GM19035 (cell line): Measurements from ENCODE around the gene PLA2G4B.

Experiments
- ATAC-seq: cut with Tn5 transposase; IDR thresholded peaks from one replicate; pipeline ENCODE4 v1.9.1; 2021; ENCODE audit not compliant: unreplicated experiment

PLA2G4B gene

DNA sequence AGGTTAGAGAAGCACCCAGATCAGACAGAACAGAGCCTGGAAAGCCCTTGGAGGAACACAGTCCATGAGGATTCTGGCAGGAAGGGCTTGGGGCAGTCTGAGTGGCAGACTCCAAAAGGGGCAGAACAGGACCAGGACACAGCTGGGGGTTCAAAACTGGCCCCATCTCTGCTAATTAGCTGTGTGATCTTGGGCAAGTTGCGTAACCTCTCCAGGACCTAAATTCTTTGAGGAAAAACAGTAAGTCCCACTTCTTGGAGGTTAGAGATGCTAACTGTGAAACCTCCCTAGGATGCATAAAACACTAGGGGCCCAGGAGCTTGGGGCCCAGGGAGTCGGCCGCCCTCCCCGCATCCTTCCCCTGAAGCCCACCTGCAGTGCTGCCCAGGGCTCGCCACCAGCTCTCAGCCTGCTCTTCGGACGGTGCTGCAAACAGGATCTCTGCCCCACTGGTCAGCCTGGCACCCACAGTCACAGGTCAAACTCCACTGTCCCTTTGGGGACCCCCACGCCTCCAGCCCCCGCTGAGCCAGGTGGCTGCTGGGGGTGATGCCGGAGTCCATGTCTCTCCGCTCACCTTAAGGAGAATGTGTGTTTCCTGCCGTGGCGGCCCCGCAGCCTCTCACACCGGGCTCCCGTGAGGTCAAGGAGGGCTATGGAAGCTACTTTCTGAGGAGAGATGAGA lies 12.0 kb downstream of the PLA2G4B start:
- no peak for ATAC-seq

DNA sequence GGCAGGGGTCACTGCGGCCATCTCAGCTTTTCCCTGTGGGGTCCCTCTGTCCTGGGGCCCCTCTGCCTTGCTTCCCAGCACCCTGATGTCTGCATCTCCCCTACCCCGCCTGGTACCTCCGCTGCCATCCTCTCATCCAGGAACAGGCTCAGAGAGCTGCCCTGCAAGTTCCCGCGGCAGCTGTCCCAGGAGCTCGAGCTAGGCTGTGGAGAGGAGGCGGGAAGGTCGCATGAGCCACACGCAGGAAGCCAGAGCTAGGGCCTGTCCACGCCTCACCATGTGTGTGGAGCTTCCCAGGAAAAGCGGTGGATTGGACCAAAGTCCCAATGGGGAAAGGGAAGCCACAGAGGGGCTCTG lies 12.5 kb downstream of the PLA2G4B start:
- no peak for ATAC-seq

DNA sequence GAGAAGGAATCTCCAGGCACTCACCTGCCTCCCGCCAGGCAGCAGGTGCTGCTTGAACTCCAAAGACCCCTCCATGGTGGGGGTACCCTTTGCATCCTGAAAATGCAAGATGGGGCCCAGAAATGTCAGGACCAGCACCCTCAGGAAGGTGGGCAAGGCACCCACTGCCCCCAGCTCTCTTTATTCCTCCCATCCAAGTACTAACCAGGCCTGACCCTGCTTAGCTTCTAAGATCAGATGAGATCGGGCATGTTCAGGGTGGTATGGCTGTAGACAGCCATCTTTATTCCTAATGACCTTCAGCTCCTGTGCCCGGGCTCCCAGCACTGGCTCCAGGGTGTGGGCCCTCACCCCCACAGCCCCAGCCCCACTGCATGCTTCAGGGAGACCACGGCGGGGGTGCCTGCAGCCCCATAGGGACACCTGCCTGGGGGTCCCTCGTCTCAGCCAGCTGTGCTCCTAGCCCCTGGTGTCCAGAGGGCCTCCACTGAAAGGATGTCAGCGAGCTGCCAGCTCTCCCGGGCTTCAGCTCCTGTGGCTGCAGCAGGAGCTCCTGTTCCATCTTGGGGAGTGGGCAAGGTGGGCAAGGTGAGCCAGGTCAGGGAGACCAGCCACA lies 13.2 kb downstream of the PLA2G4B start:
- ATAC-seq = no peak

DNA sequence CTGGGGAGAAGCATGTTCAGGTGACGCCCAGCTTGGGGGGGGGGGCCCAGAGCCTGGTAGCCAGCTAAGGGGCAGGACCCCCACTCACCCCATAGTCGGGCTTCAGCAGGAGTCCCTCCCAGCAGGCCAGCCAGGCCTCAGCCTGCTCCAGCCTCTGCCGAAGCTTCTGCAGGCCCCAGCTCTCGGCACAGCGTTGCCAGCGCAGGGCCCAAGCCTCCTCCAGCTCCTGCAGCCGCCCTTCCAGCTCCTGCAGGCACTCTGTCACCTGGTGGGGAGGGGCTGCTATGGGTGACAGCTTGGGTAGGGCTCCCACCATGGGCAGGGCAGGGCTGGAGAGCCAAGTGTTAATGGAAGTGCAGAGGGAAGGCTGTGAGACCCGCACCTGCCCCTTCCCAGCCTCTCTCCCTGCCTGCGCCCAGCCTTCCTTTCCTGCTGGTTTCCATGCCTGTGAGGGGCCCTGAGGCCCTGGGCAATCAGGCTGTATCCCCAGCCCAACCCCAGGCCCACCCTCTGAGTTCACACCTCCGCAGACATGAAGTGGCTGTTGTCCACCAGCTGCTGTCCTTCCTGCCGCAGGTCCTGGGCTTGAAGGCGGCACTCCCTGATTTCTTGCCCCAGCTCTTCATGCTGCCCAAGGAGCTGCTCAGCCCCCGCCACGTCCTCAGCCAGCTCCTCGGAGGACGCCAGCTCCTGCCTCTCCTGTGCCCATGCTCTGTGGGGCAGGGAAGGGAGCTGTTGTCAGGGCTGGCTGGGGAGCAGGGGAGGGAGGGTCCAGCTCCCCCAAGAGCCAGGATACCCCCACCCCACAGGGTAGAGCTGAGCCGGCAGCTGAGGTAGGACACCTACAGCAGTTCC lies 14.3 kb downstream of the PLA2G4B start:
- ATAC-seq = no peak

DNA sequence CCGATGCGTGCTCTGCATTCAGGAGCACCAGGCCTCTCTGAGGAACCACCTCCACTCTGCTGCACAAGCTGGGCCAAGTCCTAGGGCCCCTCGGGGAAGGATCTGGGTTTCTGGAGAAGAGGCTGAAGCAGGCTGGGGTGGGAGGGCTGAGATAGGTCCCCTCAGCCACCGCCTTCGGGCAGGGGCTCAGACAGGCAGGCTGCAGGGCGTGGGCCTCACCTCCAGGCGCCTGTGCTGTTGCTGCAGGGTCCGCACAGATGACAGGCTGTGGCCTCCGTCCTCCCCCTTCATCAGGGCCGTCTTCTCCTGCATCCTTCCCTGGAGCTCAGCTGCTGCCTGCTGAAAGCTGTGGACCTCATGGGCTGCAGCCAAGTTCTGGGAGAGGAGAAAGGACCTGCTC lies 15.2 kb downstream of the PLA2G4B start:
- no peak for ATAC-seq

DNA sequence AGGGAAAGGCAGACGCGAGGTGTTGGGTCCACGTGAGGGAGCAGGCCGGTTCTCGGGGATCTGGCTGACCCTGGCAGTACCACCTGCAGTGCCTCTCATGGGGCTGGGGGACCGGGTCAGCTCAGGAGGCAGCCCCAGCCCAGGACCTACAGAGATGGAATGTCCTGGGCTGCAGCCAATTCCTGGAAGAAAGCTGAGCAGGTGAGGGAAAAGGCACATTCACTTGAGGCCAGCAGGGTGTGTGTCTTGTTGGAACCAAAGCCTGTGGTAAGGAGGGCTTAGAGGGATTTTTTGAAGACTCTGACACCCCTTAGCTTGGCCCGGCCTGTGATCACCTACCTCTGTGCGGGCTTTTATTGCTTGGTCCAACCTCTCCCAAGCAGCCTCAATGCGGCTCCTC lies 15.8 kb downstream of the PLA2G4B start:
- no peak for ATAC-seq

DNA sequence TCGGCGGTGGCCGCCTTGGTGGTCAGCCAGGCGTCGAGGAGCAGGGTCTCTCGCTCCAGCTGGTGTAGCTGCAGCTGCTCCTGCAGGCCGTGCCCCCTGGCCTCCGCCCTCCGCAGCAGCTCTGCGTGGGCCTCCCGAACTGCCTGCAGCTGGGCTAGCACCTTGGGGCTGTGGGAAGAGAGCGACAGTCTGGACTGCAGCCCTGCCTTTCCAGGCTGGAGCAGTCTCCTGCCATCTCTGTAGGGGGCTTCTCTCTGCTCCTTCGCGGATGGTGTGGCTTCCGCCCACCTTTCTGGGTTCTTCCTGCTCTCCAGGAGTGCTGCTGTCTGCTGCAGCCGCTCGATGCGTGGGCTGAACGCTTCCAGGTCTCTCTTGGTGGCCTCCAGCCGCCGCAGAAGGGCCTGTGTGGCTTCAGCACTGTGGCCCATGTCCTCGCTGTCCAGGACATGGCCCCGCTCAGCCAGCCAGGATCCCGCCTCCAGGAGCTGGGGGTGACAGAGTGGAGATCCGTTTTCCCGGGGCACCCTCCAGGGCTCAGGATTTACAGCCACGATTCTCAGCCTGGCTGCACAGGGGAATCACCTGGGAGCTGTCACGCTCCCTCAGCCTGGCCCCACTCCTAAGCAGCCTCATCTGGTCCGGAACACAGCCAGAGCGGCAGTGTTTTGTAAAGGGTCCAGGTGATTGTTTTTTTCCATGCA lies 16.8 kb downstream of the PLA2G4B start:
- ATAC-seq = no peak

DNA sequence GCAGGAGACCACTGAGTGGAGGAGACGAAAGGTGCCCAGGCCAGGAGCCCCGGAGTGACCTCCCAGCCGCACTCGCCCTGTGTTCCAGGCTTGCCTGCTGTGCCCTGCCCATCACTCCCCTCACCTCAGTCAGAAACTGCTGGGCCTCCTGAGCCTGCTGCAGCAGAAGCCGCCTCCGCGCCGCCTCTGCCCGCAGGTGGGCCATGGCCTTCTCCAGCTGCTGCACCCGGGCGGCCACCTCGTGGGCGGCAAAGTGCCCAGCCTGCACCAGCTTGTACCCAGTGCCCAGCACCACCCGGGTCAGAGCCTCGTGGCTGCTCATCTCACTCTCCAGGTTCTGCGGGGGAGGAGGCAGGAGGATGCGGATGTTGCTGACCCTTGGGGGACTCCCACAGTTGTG lies 17.6 kb downstream of the PLA2G4B start:
- no peak for ATAC-seq

DNA sequence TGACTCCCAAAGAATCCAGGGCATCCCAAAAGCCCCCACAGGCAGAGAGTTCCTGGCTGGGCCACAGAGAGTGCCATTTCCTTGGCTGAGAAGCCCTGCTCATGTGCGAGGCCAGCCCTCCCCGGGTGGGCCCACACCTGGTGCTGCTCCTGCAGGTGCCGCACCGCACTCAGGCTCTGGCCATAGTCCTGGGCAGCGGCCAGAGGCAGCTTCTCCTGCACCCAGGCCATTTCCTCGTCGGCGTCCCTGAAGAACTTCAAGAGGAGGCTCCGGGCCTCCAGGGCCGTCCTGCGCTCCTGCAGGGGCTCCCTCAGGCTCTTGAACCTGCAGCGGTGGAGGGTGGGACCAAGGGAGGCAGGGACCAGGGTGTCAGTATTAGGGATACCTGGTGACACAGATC lies 18.1 kb downstream of the PLA2G4B start:
- ATAC-seq = no peak

DNA sequence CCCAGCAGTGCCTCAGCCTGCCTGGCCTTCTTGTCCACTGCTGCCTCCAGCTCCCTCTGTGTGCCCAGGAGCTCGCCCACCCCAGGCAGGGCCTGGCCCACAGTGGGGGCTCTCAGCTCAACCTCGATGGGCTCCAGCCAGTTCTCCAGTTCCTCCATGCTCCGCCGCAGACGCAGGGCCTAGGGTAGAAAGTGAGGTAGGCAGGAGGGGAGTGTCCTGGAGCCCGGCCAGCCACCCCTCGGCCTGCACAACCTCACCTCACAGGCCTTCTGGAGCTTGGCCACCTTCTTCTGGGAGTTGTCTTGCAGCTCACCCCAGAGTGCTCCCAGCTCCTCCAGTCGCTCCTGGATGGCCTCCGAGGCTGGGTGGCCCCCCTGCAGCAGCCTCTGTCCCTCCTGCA lies 18.7 kb downstream of the PLA2G4B start:
- no peak for ATAC-seq

DNA sequence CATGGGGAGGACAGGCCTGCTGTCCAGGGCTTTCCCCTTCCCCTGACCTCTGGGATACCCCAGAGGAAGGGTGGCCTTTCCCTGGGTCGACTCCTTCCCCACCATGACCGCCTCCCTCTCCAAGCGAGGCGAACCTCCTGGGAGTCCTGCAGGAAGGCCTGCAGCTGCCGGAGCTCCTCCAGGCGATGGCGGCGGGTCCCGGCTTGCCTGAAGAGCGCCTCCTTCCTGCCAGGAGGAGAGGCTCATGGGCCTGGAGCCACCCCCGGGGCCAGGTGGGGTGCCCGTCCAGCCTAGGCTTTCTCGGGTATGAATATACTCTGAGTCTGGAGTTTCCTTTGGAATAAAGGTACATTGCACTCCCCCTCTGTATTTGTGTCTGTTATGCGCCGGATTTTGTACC lies 20.1 kb downstream of the PLA2G4B start:
- no peak for ATAC-seq

DNA sequence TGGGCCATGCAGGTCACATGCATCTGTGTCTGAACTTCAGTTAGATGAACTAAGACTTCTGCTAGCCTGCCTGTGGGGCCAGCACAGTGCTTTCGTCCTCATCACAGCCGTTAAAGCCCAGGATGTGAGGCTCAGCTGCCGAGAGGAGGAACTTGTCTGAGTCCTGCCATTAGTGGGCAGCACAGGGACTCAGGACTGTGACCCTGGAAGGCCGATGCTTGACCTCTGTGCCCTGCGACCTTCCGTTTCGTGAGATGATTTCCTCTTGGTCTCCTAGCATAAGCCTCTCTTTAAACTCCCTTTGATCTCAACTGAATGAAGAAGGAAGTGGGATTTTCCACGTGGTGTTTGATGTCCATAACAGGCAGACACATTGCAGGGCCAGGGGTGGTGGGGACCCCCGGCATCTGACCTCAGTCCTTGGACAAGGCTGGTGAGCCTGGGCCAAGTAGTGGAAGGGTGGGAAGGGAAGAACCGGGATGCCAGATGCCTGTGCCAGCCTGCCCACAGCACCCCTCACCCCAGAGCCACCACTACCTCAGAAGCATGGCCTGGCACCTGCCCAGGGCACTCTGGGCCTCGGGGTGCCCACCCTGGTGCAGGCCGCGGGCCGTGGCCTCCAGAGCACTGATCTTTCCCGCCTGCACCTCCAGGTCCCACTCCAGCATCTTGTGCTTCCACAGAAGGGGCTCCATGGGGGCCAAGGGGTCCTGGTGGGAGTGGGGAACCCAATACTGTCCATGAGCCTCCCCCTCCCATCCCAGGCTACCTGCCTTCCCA lies 21.6 kb downstream of the PLA2G4B start:
- no peak for ATAC-seq

DNA sequence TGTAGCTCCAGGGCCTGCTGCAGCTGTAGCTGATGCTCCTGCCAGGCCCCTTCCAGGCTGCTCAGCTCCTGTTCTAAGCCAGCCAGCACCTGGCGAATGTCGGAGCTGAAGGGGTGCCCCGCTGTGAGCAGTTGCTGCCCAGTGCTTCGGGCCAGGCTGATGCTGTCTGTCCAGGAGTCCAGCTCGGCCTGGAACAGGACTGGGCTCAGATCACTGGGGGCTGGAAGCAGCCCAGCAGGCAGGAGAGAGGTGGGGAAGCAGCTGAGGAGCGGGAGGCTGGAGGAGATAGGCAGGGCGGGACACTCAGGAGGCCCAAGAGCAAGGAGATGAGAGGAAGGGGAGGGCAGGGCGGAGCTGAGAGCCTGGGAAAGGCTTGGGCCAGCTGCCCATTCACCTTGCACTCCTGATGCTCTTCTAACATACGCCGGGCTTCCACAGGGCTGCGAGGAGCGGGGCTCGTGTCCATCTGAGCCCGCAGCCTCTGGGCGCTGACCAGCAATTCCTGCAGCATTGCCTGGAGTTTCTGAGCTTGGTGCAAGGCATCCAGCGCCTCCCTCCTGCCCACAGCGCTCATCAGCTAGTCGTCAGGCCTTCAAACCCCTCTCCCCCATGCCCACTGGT lies 23.2 kb downstream of the PLA2G4B start:
- no peak for ATAC-seq

DNA sequence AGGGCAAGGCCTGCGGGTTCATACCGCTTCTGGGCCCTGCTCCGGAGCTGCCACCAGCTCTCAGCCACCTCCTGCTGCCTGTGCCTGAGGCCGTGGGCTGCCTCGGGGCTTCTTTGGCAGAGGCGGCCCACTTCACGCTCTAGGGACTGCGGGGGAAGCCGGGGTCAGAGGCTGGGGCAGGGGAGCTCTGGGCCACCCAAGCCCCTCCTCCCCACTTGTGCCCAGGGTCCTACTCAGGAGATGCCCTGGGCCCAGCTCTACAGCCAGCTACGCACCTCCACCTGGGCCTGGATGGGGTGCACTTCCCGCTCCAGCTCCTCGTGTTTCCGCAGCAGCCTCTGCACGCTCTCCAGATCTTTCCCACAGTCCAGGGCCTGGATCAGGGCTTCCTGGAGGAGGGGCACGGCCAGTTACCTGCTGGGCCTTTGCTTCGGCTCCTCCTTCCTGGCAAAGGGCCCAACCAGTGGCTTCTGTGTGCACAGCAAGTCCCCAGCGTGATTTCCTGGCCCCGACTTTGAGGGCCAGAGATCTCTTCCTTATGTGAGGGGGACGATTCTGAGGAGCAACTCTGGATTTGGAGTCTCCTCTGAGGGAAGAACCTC lies 24.0 kb downstream of the PLA2G4B start:
- no peak for ATAC-seq

DNA sequence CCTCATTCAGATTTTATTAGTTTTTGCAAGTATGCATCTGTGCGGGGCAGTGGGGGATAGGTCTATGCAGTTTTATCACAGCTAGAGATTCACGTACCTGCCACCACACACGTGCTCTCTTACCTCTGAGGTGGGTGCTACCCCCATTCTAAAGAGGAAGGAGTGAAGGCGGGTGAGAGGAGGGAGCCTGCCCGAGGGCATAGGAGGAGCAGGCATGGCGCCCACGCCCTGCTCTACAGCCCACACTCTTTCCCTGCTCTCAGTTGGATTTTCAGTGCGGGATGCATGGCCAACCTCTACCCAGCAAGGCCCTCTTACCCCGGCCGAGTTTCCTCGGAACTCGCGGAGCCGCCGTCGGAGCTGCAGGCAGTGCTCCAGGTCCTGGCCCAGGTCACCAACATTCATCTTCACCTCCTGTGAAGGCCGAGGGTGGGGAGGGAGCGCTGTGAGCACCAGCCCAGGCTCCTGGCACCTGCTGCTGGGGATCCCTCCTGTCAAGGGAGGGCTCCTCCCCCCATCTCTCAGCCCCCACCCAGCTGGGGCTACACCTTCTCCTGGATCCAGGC lies 26.9 kb downstream of the PLA2G4B start:
- ATAC-seq = no peak

DNA sequence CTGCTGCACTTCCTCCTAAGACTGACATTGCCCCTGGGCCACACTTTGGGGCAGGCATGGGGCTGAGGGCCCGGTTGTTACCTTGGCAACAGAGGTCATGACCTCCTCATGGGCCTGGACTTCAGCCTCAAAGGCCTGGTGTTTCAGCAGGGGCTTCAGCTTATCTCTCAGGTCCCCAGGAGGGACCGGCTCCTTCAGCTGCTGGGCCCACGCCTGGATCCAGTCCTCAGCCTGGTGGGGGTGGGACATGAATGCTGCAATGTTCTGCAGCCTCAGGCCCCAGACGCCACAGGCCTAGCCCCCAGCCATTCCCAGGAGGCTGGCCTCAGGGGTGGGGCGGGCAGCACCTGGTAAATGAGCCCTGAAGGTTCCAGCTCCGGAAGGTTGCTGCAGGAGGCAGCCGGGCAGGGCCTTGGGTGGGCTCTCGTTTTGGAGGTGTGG lies 27.6 kb downstream of the PLA2G4B start:
- ATAC-seq = no peak

DNA sequence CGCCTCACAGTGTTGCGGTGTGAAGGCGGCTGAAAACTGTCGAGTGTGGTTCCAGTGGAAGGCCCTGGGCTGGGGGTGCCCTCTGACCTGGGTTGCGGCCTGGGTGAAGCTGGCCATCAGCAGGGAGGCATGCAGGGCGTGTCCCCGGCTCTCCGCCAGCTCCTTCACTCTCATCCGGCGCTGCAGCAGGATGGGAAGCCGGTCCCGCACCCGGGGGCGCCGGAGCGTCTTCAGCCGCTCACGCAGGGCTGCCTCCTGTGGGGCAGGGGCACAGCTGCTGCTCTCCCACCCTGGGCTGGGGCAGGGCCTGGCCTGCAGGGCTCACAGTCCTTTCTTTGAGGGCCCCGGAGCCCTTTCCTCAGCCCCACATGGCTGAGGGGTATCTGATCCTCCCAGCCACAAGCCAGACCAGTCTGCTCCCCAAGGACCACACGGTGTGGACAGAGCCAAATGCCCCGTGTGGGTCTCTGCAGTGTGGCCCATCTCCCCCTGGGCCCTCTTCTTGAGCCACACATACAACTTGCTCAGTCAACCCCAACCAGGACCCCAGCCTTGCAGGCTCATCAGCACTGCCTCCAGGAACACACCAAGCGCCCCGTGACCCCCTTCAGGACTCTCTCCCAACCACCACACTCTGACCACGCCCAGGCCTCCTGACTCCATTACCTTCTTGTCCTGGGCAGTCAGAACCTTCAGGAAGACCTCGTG lies 28.4 kb downstream of the PLA2G4B start:
- ATAC-seq = no peak

DNA sequence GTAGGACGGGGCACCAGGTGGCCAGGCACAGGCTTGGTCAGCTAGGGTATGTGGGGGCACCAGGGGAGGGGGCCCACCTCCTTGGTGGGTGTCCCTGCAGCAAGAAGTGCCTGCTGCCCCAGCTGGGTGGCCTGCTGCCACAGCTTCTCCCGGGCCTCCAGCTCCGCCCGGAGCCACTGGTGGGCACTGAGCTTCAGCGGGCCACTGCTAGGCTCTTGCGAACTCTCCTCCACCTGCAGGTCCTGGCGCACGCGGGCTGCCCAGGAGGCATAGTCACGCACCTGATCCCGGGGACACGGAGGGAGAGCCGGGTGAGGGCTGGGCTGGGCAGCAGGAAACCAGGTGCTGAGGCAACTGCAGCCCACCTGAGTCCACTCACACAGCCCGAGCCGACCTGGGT lies 29.7 kb downstream of the PLA2G4B start:
- no peak for ATAC-seq
